Heart left ventricle (tissue), 16 donors: ENCODE data around the gene RAB6D. TPM values are rescaled to one million over a fixed set of nuclear protein-coding genes. Genes with fewer than 3 reads are reported as not detected.
A peak's percentile ranks its signal among the peaks of the same experiment; 100 is the strongest.
"Not testable (repeated sequence)": the region's sequence is repeated elsewhere in the genome, so short reads cannot be mapped to it uniquely, and the experiment has no call there.

Source experiments
- ATAC-seq, 4 donors: fragments of 200-7000 bp; cut with Tn5 transposase; one replicate each; pipeline ENCODE4 v1.9.1; 2020 to 2022; ENCODE audit warnings: moderate library complexity in 4 of 4, mild to moderate bottlenecking in 3 of 4, moderate number of reproducible peaks in 1 of 4
- DNase-seq, 5 donors: peaks; one replicate each; pipeline ENCODE4 v3.0.0-alpha.2; 2020
- H3K27ac ChIP-seq, 12 donors: fragments of 200-600 bp; sonication (generic) in 4 of 12; one replicate each; pipeline versions ENCODE4 v1.5.0 to v1.8.0; 2016 to 2022; ENCODE audit warnings: mild to moderate bottlenecking in 2 of 12
- H3K27me3 ChIP-seq, 9 donors: fragments of 200-600 bp; sonication (generic) in 2 of 9; one replicate each; pipeline versions ENCODE4 v1.5.1 to v1.8.0; 2016 to 2022; ENCODE audit warnings: mild to moderate bottlenecking in 3 of 9
- H3K36me3 ChIP-seq, 9 donors: fragments of 200-600 bp; sonication (generic) in 2 of 9; one replicate each; pipeline versions ENCODE4 v1.5.0 to v1.8.0; 2018 to 2022; ENCODE audit warnings: mild to moderate bottlenecking in 2 of 9
- H3K4me1 ChIP-seq, 12 donors: fragments of 200-600 bp; sonication (generic) in 4 of 12; one replicate each; pipeline versions ENCODE4 v1.5.0 to v1.8.0; 2016 to 2022; ENCODE audit warnings: mild to moderate bottlenecking in 3 of 12
- H3K4me3 ChIP-seq, 12 donors: fragments of 200-600 bp; sonication (generic) in 4 of 12; one replicate each; pipeline versions ENCODE4 v1.5.0 to v1.8.0; 2017 to 2022; ENCODE audit warnings: mild to moderate bottlenecking in 9 of 12, moderate library complexity in 4 of 12
- H3K9me3 ChIP-seq, 12 donors: fragments of 200-600 bp; sonication (generic) in 4 of 12; one replicate each; pipeline versions ENCODE4 v1.5.0 to v1.8.0; 2016 to 2022; ENCODE audit warnings: mild to moderate bottlenecking in 1 of 12
- POLR2A ChIP-seq, 2 donors: fragments of 450-650 bp; IDR thresholded peaks; one replicate each; pipeline ENCODE4 v1.6.1; 2017; ENCODE audit warnings: antibody characterized with exemption in 2 of 2, mild to moderate bottlenecking in 2 of 2, moderate library complexity in 2 of 2
- WGBS, 4 donors: extraction: QIAGEN DNeasy Blood & Tissue Kit in 2 of 4; methylation state at CpG; one replicate each; pipeline versions ENCODE4 v1.1.5 to v1.1.7; 2013 to 2018; 5-methylcytosine and 5-hydroxymethylcytosine counted together
- intact Hi-C, 10 donors: fragments of 100-400 bp; cut with DNase I; formaldehyde crosslinking; loops; one replicate each; pipeline versions ENCODE4 v1.11.1 to v1.14.2; 2022
- long read RNA-seq, 3 donors: library from polyadenylated mRNA; unstranded; transcript quantifications; one replicate each; pipeline ENCODE4 v2.0.0, GENCODE V29; 2020 to 2021
- polyA plus RNA-seq, 2 donors: library from polyadenylated mRNA; stranded (reverse); fragments of 200-250 nt; gene quantifications; one replicate each; pipeline ENCODE4 v1.2.3, GENCODE V29; 2013
- total RNA-seq, 9 donors: library from RNA; depleted of rRNA in 2 of 9; stranded (reverse); fragments of >200 nt in 2 of 9; fragmentation: NEBNext Ultra II Directional in 3 of 9; extraction: Animal tissue kit (Norgen Biotek cat#: 25700) in 3 of 9; gene quantifications; one replicate each; pipeline versions ENCODE4 v1.1.0 to v1.2.4, GENCODE V29; 2016 to 2023
- TF ChIP-seq, protein P1 (sequence below), 12 donors: fragments of 200-600 bp; sonication (generic) in 4 of 12; IDR thresholded peaks; one replicate each; pipeline versions ENCODE4 v1.5.0 to v1.8.0; 2018 to 2022; ENCODE audit warnings: antibody characterized with exemption in 12 of 12, mild to moderate bottlenecking in 5 of 12
- donor health status: ischemic (EF 13 %, LVEDD 7.1; RV severe dilation, severe dysfunction).
- donor health status: healthy with polysubstance abuse.
- donor health status: DM: no; HTN: yes; CAD: no.
- donor health status: DM: no; HTN: no; CAD: no.
- donor health status: ischemic (EF 25% LVEDD 6.9; RV normal size, moderate dysfunction).
- donor health status: ischemic (EF 25% LVEDD 5.7; RV mildly dilated, moderate dysfunction).
- donor health status: healthy.
- donor health status: DM: yes; HTN: yes; CAD: no.
- donor health status: ischemic (EF 35%, LVEDD 5.7; RV mildly dilated, moderate dysfunction).
- donor health status: nonischemic (EF 11% LVEDD 7.7; RV severe dilation, severe dysfunction).
- donor health status: DM: yes; HTN: yes; CAD: no.
- donor health status: PGD.
- donor health status: ischemic (EF 29% LVEDD 5.4; RV normal size, mild dysfunction).
- donor health status: nonischemic (EF 23%, LVEDD 6.1; RV moderate dilation, normal function).

Gene RAB6D
- under 1 TPM in 4 of 9 donors, not detected in 5; 0.11 to 0.18 (median 0.13) TPM for total RNA-seq
- polyA plus RNA-seq, result not detected
- long read RNA-seq, donor 1, result 0 reads
- long read RNA-seq, donor 2, result 0 reads
- long read RNA-seq, donor 3, result 0 reads

DNA sequence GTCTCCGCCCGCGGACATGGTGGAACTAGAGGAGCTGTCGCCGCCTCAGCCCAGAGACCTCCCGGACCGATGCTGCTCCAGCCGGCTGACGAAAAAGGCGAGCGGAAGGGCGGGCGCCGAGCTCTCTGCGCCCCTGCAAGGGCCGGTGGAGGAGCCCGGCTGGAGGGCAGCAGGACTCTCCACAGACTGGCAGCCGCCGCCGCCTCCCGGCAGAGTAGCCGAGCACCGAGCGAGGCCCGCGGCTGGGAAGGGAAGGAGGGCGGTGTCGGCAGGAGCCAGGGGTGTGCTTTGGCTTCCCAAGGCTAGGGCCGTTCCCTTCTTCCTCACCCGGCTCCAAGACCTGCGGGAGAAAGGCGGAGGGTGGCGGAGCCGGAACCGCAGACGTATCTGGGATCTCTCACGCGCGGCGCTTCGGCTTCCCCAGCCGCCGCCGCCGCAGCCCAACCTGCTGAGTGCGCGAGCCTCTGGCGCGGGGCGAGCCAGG is at the start of gene RAB6D:
TSS of gene RAB6D (minus strand) at position 466 of the 484 bp plus-strand sequence. CDS start at position 18, 448 bp downstream.
- Histone ChIP-seq H3K4me3 (peak within 1 kb of the TSS in 8 of 12 donors; percentile 12 to 38 (median 29)), H3K27me3 (peaks cover 0 to 62% (median 25%) of the 10 kb centered on the region in 9 donors)
- intact Hi-C loops, result loop anchor here in 1 of 10 donors (10.0 kb wide), 1 partner anchor 1079 kb away; no protein-coding TSS in a partner anchor
- not testable (repeated sequence) for H3K27ac ChIP-seq, H3K4me1 ChIP-seq, H3K36me3 ChIP-seq, H3K9me3 ChIP-seq, DNase-seq
- 2 to 4% (median 3%) methylated on average over 21 to 41 of the region's 50 CpGs for WGBS, 4 donors
- ATAC-seq, result peak in 3 of 4 donors; percentile 42 to 76 (median 72)

DNA sequence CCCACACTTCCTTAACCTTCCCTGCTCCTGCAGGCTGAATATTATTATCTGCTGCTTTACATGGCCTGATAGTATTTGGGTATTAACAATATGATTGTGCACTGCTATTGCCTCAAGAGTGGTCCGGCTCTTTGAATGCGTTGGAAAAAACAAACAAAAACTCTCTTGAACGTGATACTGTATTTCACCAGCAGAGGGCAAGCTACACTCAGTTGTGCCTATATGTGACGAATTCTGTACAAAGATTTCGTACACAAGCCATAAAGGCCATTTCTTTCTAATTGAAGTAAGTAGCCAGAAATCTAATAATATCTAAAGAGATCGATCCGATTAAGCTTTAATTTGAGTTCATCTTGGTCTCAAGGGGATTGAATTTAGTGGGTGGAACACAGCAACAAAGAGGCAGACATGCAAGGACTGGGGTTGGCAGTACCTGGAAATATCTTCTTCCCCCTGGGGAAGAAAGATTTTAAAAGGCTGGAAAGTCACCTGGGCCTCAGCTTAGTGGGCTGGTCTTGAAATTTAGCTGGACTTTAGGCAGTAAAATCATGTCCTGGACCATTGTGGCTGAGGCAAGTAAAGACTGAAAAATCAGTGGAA is 49.3 kb upstream of the RAB6D start:
- intact Hi-C loops, result loop anchor here (2.0 to 10.0 kb wide), 12 partner anchors 79 to 732 kb away; partner anchors contain the start of gene MZT2A (in 3 of the 10)
- 1% methylated on average over 7 of the region's 7 CpGs for WGBS, 4 donors
- no peak for DNase-seq
- TF ChIP-seq, protein P1, sequence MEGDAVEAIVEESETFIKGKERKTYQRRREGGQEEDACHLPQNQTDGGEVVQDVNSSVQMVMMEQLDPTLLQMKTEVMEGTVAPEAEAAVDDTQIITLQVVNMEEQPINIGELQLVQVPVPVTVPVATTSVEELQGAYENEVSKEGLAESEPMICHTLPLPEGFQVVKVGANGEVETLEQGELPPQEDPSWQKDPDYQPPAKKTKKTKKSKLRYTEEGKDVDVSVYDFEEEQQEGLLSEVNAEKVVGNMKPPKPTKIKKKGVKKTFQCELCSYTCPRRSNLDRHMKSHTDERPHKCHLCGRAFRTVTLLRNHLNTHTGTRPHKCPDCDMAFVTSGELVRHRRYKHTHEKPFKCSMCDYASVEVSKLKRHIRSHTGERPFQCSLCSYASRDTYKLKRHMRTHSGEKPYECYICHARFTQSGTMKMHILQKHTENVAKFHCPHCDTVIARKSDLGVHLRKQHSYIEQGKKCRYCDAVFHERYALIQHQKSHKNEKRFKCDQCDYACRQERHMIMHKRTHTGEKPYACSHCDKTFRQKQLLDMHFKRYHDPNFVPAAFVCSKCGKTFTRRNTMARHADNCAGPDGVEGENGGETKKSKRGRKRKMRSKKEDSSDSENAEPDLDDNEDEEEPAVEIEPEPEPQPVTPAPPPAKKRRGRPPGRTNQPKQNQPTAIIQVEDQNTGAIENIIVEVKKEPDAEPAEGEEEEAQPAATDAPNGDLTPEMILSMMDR (IDR thresholded peaks at IDR 0.05), result peak; percentile 58 to 87 (median 76)
- no peak for TF ChIP-seq POLR2A (IDR thresholded peaks at IDR 0.05)
- Histone ChIP-seq H3K27me3 (peaks cover 0 to 30% (median 5%) of the 10 kb centered on the region in 9 donors), H3K9me3 (no peaks in the 10 kb centered on the region), H3K36me3 (no peaks in the 10 kb centered on the region), H3K27ac (no peak overlapping the region), H3K4me3 (no peak overlapping the region), H3K4me1 (no peaks in the 10 kb centered on the region)
- peak in 2 of 4 donors; percentile 54 to 58 for ATAC-seq

DNA sequence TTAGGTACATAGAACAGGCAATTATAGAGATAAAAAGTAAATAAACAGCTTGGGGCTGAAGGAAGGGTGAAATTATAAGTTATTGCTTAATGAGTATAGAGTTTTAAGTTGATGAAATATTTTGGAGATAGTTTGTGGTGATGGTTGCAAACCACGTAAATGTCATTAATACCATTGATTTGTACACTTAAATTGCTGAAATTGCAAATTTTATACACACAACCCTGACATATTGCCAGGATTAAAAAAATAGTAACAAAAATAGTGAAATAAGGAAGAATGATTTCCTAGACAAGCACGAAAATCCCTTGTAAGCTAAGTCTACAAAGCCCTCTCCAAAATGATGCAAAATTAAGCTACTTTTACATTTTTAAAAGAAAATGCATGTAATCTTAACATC is 46.2 kb upstream of the RAB6D start:
- no peak for ATAC-seq
- Histone ChIP-seq H3K27me3 (peaks cover 0 to 32% (median 5%) of the 10 kb centered on the region in 9 donors), H3K9me3 (no peaks in the 10 kb centered on the region), H3K36me3 (no peaks in the 10 kb centered on the region), H3K4me3 (no peak overlapping the region), H3K27ac (no peak overlapping the region), H3K4me1 (no peaks in the 10 kb centered on the region)
- WGBS, 4 donors, result 70 to 85% (median 77%) methylated on average over 2 of the region's 2 CpGs
- no peak for DNase-seq
- TF ChIP-seq POLR2A (IDR thresholded peaks at IDR 0.05), result no peak
- TF ChIP-seq, protein P1 (IDR thresholded peaks at IDR 0.05), result no peak
- intact Hi-C loops, result loop anchor here in 9 of 10 donors (5.0 to 10.0 kb wide), 9 partner anchors 82 to 735 kb away; partner anchors contain the start of gene MZT2A (in 3 of the 9)

DNA sequence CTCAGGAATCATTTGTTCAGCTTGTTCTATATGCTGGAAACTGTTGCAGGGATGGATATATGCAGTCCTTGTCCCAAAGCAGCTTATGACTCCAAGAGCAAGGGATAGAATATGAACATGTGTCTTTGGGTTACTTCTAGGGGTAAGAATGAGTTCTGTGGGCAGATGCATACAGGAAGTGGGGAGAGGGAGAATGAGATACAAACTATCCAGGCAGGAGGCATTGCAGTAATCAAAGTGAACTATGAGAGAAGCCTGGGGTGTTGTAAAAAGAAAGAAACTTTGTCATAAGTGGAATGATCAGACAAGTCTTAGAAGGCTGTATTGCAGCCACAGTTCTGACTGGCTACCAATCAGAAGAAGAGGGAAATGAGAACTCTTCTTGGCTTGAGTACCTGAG is 44.8 kb upstream of the RAB6D start:
- Histone ChIP-seq H3K36me3 (no peaks in the 10 kb centered on the region), H3K27me3 (peaks cover 0 to 37% (median 5%) of the 10 kb centered on the region in 9 donors), H3K4me1 (no peaks in the 10 kb centered on the region), H3K27ac (no peak overlapping the region), H3K9me3 (no peaks in the 10 kb centered on the region), H3K4me3 (no peak overlapping the region)
- DNase-seq, result no peak
- no peak for TF ChIP-seq POLR2A (IDR thresholded peaks at IDR 0.05)
- TF ChIP-seq, protein P1 (IDR thresholded peaks at IDR 0.05), result no peak
- ATAC-seq, result no peak
- intact Hi-C loops, result no loop called here
